GM13977 (cell line): ENCODE data around the gene TRAF3IP1.

Source experiments
- DNase-seq: peaks from one replicate; pipeline ENCODE4 v3.0.0; 2012; ENCODE audit warnings: low spot score
- CTCF ChIP-seq: IDR thresholded peaks from 2 replicates; pipeline ENCODE4 v1.5.1; 2012; ENCODE audit warnings: mild to moderate bottlenecking, control low read depth; ENCODE audit not compliant: insufficient read depth; ENCODE audit errors: extremely low read depth, missing control alignments
- in situ Hi-C: fragments of 300-500 bp; cut with MboI; formaldehyde crosslinking; loops from one replicate; pipeline ENCODE4 v1.12.0; 2022; ENCODE audit warnings: low sequenced_read_pairs, low pct_unique_long_range_greater_than_20kb, mixed read lengths, inconsistent platforms; ENCODE audit not compliant: unreplicated experiment

Gene TRAF3IP1

GRCh38 chr2:238291550-238292281, 28.6 kb upstream of the TRAF3IP1 start:
- DNase-seq: no peak
- in situ Hi-C loops: no loop called here
- no peak for TF ChIP-seq CTCF

GRCh38 chr2:238294046-238294392, 26.3 kb upstream of the TRAF3IP1 start:
- in situ Hi-C loops: no loop called here
- DNase-seq: no peak
- TF ChIP-seq CTCF: no peak

DNA sequence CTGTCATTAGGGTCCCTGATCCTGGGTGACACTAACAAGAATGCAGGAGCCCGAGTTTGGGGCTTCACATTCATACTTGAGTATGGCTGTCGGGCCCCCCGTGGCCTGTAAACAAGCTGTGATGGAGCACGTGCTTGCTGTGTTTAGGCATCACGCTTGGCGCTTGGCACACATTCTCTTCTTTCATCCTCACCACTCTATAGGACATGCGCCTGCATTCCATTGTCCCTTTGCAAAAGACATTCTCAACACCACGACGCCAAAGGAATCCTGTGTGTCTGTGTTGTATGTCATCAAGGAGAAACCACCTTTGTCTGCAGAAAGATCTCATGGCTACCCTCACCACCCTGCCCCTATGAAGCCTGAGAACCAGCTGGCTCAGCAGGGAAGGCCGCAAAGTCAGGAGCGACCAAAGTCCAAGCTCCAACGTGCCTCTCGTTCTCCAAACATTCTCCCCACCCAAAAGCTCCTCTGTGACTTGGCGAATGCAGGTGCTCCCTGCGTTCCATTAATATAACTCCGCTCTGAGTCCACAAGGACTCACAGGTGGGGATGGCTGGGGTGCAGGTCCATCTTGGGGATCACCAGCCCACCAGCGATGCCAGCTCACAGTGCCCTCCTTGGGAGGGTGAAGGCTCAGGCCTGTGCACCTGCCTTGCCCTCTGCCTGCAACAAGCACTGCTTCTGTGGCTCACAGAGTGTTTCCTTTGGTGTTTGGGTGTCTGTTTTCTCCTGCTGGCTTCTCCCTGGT, 25.8 kb upstream of the TRAF3IP1 start:
- no peak for TF ChIP-seq CTCF
- no peak for DNase-seq
- in situ Hi-C loops: no loop called here

- no peak for TF ChIP-seq CTCF
- in situ Hi-C loops: no loop called here
- DNase-seq: no peak
Observed at GRCh38 chr2:238295144-238296112, 24.9 kb upstream of the TRAF3IP1 start.

- TF ChIP-seq CTCF: no peak
- no peak for DNase-seq
- in situ Hi-C loops: no loop called here
Observed at GRCh38 chr2:238296638-238297457, 23.5 kb upstream of the TRAF3IP1 start.
